Right ventricle myocardium superior (tissue), 1 donor: ENCODE data around the gene HSPA6. TPM values are rescaled to one million over a fixed set of nuclear protein-coding genes. Genes with fewer than 3 reads are reported as not detected.
"Not testable (repeated sequence)": the region's sequence is repeated elsewhere in the genome, so short reads cannot be mapped to it uniquely, and the experiment has no call there.

ENCODE experiments used
- ATAC-seq: fragments of 200-7000 bp; cut with Tn5 transposase; one replicate; pipeline ENCODE4 v1.9.1; 2020; ENCODE audit warnings: mild to moderate bottlenecking; ENCODE audit not compliant: poor library complexity
- DNase-seq: peaks from one replicate; pipeline ENCODE4 v3.0.0-alpha.2; 2020
- intact Hi-C: fragments of 100-400 bp; cut with DNase I; formaldehyde crosslinking; loops from one replicate; pipeline ENCODE4 v1.11.2; 2022
- total RNA-seq: library from RNA; stranded (reverse); fragmentation: NEBNext Ultra II Directional; extraction: Animal tissue kit (Norgen Biotek cat#: 25700); gene quantifications from one replicate; pipeline ENCODE4 v1.2.1, GENCODE V29; 2021
- donor health status: DM: no; HTN: yes; CAD: no; lungs with severe emphysema.

HSPA6 gene
- total RNA-seq, 1 donor from 2014 or later = 1.3 TPM

GRCh38 chr1:161501234-161501633, 23.1 kb upstream of the HSPA6 start:
- ATAC-seq = no peak
- no peak for DNase-seq
- intact Hi-C loops = no loop called here

- intact Hi-C loops = no loop called here
- no peak for ATAC-seq
- no peak for DNase-seq
Measured at GRCh38 chr1:161502181-161502580, 22.2 kb upstream of the HSPA6 start.

GRCh38 chr1:161502641-161503393, 21.5 kb upstream of the HSPA6 start:
- DNase-seq (no peak), ATAC-seq (no peak)
- intact Hi-C loops = no loop called here

GRCh38 chr1:161503394-161503748, 21.0 kb upstream of the HSPA6 start:
- intact Hi-C loops = no loop called here
- DNase-seq = no peak
- ATAC-seq = no peak

- ATAC-seq = peak; percentile 26
- intact Hi-C loops = no loop called here
- DNase-seq = no peak
Measured at GRCh38 chr1:161505686-161506085, 18.7 kb upstream of the HSPA6 start.

- ATAC-seq (peak; percentile 61), DNase-seq (peak; percentile 60)
- intact Hi-C loops = no loop called here
Measured at GRCh38 chr1:161506336-161507223, 17.8 kb upstream of the HSPA6 start.

- DNase-seq (no peak), ATAC-seq (no peak)
- intact Hi-C loops = no loop called here
Measured at GRCh38 chr1:161510477-161510876, 13.9 kb upstream of the HSPA6 start.

GRCh38 chr1:161511018-161511755, 13.2 kb upstream of the HSPA6 start:
- DNase-seq (no peak), ATAC-seq (no peak)
- intact Hi-C loops = no loop called here

- DNase-seq (no peak), ATAC-seq (no peak)
- intact Hi-C loops = no loop called here
Measured at GRCh38 chr1:161511756-161512060, 12.6 kb upstream of the HSPA6 start.

- DNase-seq, ATAC-seq, intact Hi-C loops: not testable (repeated sequence)
Measured at GRCh38 chr1:161512636-161513447, 11.5 kb upstream of the HSPA6 start.

GRCh38 chr1:161513448-161513780, 10.9 kb upstream of the HSPA6 start:
- DNase-seq, intact Hi-C loops: not testable (repeated sequence)
- peak; percentile 31 for ATAC-seq

- intact Hi-C loops, DNase-seq, ATAC-seq: not testable (repeated sequence)
Measured at GRCh38 chr1:161513953-161514352, 10.4 kb upstream of the HSPA6 start.

- intact Hi-C loops, DNase-seq: not testable (repeated sequence)
- peak; percentile 19 for ATAC-seq
Measured at GRCh38 chr1:161523041-161523816, 1.1 kb upstream of the HSPA6 start.

GRCh38 chr1:161524742-161525291, 477 bp downstream of the HSPA6 start:
- intact Hi-C loops = not testable (repeated sequence)

GRCh38 chr1:161525321-161525720, 981 bp downstream of the HSPA6 start:
- DNase-seq = peak; percentile 56
- intact Hi-C loops, ATAC-seq: not testable (repeated sequence)

More at GRCh38 chr1:161524742-161525291, 477 bp downstream of the HSPA6 start:
- DNase-seq (peak; percentile 49), ATAC-seq (peak; percentile 50)

- intact Hi-C loops, DNase-seq, ATAC-seq: not testable (repeated sequence)
Measured at GRCh38 chr1:161525918-161526317, 1.6 kb downstream of the HSPA6 start.

GRCh38 chr1:161528550-161528949, 4.2 kb downstream of the HSPA6 start:
- intact Hi-C loops, ATAC-seq: not testable (repeated sequence)
- DNase-seq = peak; percentile 79
